K562 (cell line): Measurements from ENCODE around the gene NRP2.

Source experiments
- GABPA ChIP-seq: fragments of 200-800 bp; sonication (Bioruptor generic); conservative IDR thresholded peaks from 2 replicates; pipeline ENCODE4 v1.6.1; 2016; ENCODE audit warnings: low read depth, missing genetic modification characterization, missing compliant biosample characterization
- MYNN ChIP-seq, 2 experiments: sonication (generic); formaldehyde crosslinking in 1 of 2; IDR thresholded peaks; 2 replicates each; pipeline versions ENCODE4 v1.5.0 to v1.6.1; 2016 to 2020; ENCODE audit warnings: antibody characterized with exemption in 1 of 2, missing genetic modification reagents in 1 of 2
- SETDB1 ChIP-seq: IDR thresholded peaks from one replicate; pipeline ENCODE4 v1.6.1; 2012; ENCODE audit warnings: low read length, control low read depth, inconsistent platforms
- SRF ChIP-seq, 2 experiments: fragments of 250-450, 450-650 bp in 1 of 2; sonication (Bioruptor Pico) in 1 of 2; sonication (generic) in 1 of 2; formaldehyde crosslinking; IDR thresholded peaks; 2 replicates each; pipeline versions ENCODE4 v1.5.0 to v1.5.1; 2020 to 2022; ENCODE audit warnings: mild to moderate bottlenecking in 1 of 2, missing genetic modification reagents in 1 of 2
- TEAD4 ChIP-seq, 2 experiments: sonication (generic) in 1 of 2; formaldehyde crosslinking in 1 of 2; IDR thresholded peaks; 2 replicates each; pipeline versions ENCODE4 v1.6.1 to v1.8.0; 2012 to 2022; ENCODE audit warnings: borderline replicate concordance in 1 of 2, inconsistent platforms in 1 of 2, low read length in 1 of 2, mild to moderate bottlenecking in 1 of 2, missing genetic modification reagents in 1 of 2
- ZNF274 ChIP-seq: IDR thresholded peaks from 2 replicates; pipeline ENCODE4 v1.6.1; 2011; ENCODE audit warnings: low read depth, mild to moderate bottlenecking, low read length, moderate library complexity, borderline replicate concordance
- TF ChIP-seq, protein P1 (sequence below), 3 experiments: IDR thresholded peaks in 2 of 3; conservative IDR thresholded peaks in 1 of 3; 2 replicates each; pipeline ENCODE4 v1.5.1; 2011 to 2012; ENCODE audit warnings: low read length in 3 of 3, mild to moderate bottlenecking in 3 of 3, control low read depth in 2 of 3, improper control_type of control experiment in 1 of 3, inconsistent platforms in 1 of 3, low read depth in 1 of 3, mixed read lengths in 1 of 3, moderate library complexity in 1 of 3; ENCODE audit not compliant: insufficient read depth in 2 of 3
- TF ChIP-seq, protein P2 (sequence below): sonication (generic); formaldehyde crosslinking; IDR thresholded peaks from 2 replicates; pipeline ENCODE4 v1.9.0; 2022; ENCODE audit warnings: mild to moderate bottlenecking, missing genetic modification reagents
- TF ChIP-seq, protein P3 (sequence below): sonication (generic); formaldehyde crosslinking; IDR thresholded peaks from 2 replicates; pipeline ENCODE4 v1.8.1; 2023; ENCODE audit warnings: mild to moderate bottlenecking, missing genetic modification reagents

DNA sequence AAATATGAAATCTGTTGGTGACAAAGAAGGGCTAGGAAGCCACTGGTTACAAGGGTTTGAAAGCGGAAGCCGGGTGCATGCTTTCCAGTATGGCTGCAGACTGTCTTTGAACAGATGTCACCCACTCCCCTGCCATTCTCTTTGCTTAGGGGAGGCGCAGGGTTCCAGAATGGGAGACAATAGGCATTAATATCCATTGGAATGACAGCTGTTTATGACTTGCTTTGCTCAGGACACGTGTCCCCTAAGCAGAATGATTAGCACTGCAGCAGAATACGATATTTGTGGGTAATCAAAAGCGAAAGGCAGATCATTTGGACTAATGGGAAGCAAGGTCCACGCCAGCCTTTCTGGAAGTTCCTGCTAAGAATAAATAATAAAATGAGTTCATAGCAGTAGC lies 25.8 kb upstream of the NRP2 start:
- TF ChIP-seq, protein P1, sequence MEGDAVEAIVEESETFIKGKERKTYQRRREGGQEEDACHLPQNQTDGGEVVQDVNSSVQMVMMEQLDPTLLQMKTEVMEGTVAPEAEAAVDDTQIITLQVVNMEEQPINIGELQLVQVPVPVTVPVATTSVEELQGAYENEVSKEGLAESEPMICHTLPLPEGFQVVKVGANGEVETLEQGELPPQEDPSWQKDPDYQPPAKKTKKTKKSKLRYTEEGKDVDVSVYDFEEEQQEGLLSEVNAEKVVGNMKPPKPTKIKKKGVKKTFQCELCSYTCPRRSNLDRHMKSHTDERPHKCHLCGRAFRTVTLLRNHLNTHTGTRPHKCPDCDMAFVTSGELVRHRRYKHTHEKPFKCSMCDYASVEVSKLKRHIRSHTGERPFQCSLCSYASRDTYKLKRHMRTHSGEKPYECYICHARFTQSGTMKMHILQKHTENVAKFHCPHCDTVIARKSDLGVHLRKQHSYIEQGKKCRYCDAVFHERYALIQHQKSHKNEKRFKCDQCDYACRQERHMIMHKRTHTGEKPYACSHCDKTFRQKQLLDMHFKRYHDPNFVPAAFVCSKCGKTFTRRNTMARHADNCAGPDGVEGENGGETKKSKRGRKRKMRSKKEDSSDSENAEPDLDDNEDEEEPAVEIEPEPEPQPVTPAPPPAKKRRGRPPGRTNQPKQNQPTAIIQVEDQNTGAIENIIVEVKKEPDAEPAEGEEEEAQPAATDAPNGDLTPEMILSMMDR (IDR thresholded peaks at IDR 0.05 in 2 of 3, conservative IDR thresholded peaks at IDR 0.05 in 1 of 3; ENCODE audit: insufficient read depth in 2 of 3, low read depth in 1 of 3, low read length in 3 of 3) = no peak
- TF ChIP-seq TEAD4 (IDR thresholded peaks at IDR 0.05; ENCODE audit: low read length) (no peak), TEAD4 (CRISPR knock-in tag; IDR thresholded peaks at IDR 0.05; ENCODE audit: borderline replicate concordance) (no peak), MYNN (IDR thresholded peaks at IDR 0.05) (no peak), MYNN (CRISPR knock-in tag; IDR thresholded peaks at IDR 0.05) (no peak), ZNF274 (no peak), SRF (CRISPR knock-in tag; IDR thresholded peaks at IDR 0.05) (no peak), GABPA (no peak), SETDB1 (no peak)
- TF ChIP-seq, protein P2, sequence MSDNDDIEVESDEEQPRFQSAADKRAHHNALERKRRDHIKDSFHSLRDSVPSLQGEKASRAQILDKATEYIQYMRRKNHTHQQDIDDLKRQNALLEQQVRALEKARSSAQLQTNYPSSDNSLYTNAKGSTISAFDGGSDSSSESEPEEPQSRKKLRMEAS (CRISPR knock-in tag) = no peak
- TF ChIP-seq, protein P3, sequence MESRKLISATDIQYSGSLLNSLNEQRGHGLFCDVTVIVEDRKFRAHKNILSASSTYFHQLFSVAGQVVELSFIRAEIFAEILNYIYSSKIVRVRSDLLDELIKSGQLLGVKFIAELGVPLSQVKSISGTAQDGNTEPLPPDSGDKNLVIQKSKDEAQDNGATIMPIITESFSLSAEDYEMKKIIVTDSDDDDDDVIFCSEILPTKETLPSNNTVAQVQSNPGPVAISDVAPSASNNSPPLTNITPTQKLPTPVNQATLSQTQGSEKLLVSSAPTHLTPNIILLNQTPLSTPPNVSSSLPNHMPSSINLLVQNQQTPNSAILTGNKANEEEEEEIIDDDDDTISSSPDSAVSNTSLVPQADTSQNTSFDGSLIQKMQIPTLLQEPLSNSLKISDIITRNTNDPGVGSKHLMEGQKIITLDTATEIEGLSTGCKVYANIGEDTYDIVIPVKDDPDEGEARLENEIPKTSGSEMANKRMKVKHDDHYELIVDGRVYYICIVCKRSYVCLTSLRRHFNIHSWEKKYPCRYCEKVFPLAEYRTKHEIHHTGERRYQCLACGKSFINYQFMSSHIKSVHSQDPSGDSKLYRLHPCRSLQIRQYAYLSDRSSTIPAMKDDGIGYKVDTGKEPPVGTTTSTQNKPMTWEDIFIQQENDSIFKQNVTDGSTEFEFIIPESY (CRISPR knock-in tag) = no peak
